ENCODE results near the gene COL4A2.

DNA sequence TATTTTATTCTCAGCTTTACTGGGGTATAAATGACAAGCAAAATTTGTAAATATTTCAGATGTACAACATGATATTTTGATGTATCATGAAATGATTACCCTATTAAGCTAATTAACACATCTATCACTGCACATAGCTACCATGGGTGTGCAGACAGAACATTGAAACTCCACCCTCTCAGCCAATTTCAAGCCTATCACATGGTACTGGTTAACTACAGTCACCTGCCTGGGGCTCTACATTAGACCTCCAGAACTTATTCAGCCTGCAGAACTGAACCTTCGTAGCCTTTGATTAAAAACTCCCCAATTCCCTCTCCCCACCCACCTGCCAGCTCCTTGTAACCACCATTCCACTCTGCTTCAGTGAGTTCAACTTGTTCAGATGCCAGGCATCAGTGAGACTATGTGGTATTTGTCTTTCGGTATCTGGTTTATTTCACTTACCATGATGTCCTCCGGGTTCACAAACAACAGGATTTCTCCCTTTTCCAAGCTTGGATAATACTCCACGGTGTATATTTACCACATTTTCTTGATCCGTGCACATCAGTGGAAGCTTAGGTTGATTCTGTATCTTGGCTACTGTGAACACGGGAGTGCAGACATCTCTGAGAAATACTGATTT lies 235.2 kb downstream of the COL4A2 start:
- no peak for TF ChIP-seq CTCF (tag by site-specific recombination; IDR thresholded peaks at IDR 0.05)
- TF ChIP-seq, protein P1, sequence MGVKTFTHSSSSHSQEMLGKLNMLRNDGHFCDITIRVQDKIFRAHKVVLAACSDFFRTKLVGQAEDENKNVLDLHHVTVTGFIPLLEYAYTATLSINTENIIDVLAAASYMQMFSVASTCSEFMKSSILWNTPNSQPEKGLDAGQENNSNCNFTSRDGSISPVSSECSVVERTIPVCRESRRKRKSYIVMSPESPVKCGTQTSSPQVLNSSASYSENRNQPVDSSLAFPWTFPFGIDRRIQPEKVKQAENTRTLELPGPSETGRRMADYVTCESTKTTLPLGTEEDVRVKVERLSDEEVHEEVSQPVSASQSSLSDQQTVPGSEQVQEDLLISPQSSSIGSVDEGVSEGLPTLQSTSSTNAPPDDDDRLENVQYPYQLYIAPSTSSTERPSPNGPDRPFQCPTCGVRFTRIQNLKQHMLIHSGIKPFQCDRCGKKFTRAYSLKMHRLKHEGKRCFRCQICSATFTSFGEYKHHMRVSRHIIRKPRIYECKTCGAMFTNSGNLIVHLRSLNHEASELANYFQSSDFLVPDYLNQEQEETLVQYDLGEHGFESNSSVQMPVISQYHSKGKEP (tag by site-specific recombination; IDR thresholded peaks at IDR 0.05): no peak
- TF ChIP-seq ZNF645 (tag by site-specific recombination; IDR thresholded peaks at IDR 0.05): no peak
- TF ChIP-seq ZNF548 (tag by site-specific recombination; IDR thresholded peaks at IDR 0.05): no peak
- TF ChIP-seq ZBTB48 (tag by site-specific recombination; IDR thresholded peaks at IDR 0.05): no peak
